CD4-positive, alpha-beta memory T cell (primary cell): ENCODE measurements around the gene FER. TPM values are rescaled to one million over a fixed set of nuclear protein-coding genes. Genes with fewer than 3 reads are reported as not detected.
"Not testable (repeated sequence)": the region's sequence is repeated elsewhere in the genome, so short reads cannot be mapped to it uniquely, and the experiment has no call there.

Experiments used
- CTCF ChIA-PET: fragments of 350-600 bp; sonication (Branson Sonifier 250); formaldehyde crosslinking; loops from one replicate; lab custom pipeline; 2021; ENCODE audit warnings: inconsistent platforms; ENCODE audit not compliant: partially characterized antibody; lab: Charles Lee
- POLR2A ChIA-PET: fragments of 350-600 bp; sonication (Branson Sonifier 250); formaldehyde crosslinking; loops from one replicate; lab custom pipeline; 2021; ENCODE audit not compliant: partially characterized antibody; lab: Charles Lee
- DNase-seq, 5 donors: peaks; one replicate each; pipeline versions ENCODE4 v3.0.0 to v3.0.0-alpha.2; 2020 to 2022; ENCODE audit warnings: mixed read lengths in 1 of 5
- H3K27ac ChIP-seq: one replicate; pipeline ENCODE4 v1.7.0; 2013; ENCODE audit warnings: low read depth, low read length
- H3K27me3 ChIP-seq: 2 replicates; pipeline ENCODE4 v1.7.0; 2013; ENCODE audit warnings: mild to moderate bottlenecking, low read length, moderate library complexity; ENCODE audit not compliant: insufficient read depth
- H3K36me3 ChIP-seq: 2 replicates; pipeline ENCODE4 v1.7.0; 2013; ENCODE audit warnings: mild to moderate bottlenecking, low read length, moderate library complexity; ENCODE audit not compliant: insufficient read depth
- H3K4me1 ChIP-seq: 2 replicates; pipeline ENCODE4 v1.7.0; 2013; ENCODE audit warnings: mild to moderate bottlenecking, low read length, moderate library complexity; ENCODE audit not compliant: insufficient read depth
- H3K4me3 ChIP-seq, 2 donors: one replicate each; pipeline ENCODE4 v1.7.0; 2013; ENCODE audit warnings: low read length in 2 of 2, mild to moderate bottlenecking in 1 of 2
- H3K9me3 ChIP-seq, 2 donors: one replicate each; pipeline ENCODE4 v1.7.0; 2013; ENCODE audit warnings: low read length in 2 of 2, control low read depth in 1 of 2; ENCODE audit not compliant: control insufficient read depth in 1 of 2
- H3K27ac Mint-ChIP-seq, 7 donors: one replicate each; pipeline ENCODE4 v1.8.0; 2020 to 2021; ENCODE audit warnings: mixed read lengths in 7 of 7, mild to moderate bottlenecking in 6 of 7, inconsistent platforms in 3 of 7, moderate library complexity in 3 of 7
- H3K27me3 Mint-ChIP-seq, 2 donors: one replicate each; pipeline ENCODE4 v1.8.0; 2020 to 2021; ENCODE audit warnings: mixed read lengths in 2 of 2
- H3K36me3 Mint-ChIP-seq, 2 donors: one replicate each; pipeline ENCODE4 v1.8.0; 2020 to 2021; ENCODE audit warnings: mixed read lengths in 2 of 2, inconsistent platforms in 1 of 2, mild to moderate bottlenecking in 1 of 2
- H3K4me1 Mint-ChIP-seq, 4 donors: one replicate each; pipeline ENCODE4 v1.8.0; 2020 to 2021; ENCODE audit warnings: mixed read lengths in 4 of 4, mild to moderate bottlenecking in 1 of 4
- H3K4me3 Mint-ChIP-seq, 8 donors: one replicate each; pipeline ENCODE4 v1.8.0; 2020 to 2021; ENCODE audit warnings: mixed read lengths in 8 of 8, mild to moderate bottlenecking in 7 of 8, moderate library complexity in 6 of 8, inconsistent platforms in 3 of 8
- H3K9me3 Mint-ChIP-seq, 8 donors: one replicate each; pipeline ENCODE4 v1.8.0; 2020 to 2021; ENCODE audit warnings: mixed read lengths in 8 of 8, mild to moderate bottlenecking in 5 of 8, inconsistent platforms in 3 of 8, moderate library complexity in 1 of 8
- intact Hi-C: fragments of 100-400 bp; cut with micrococcal nuclease; formaldehyde crosslinking; loops from one replicate; pipeline ENCODE4 v1.15.1; 2023
- polyA plus RNA-seq, 2 donors: library from polyadenylated mRNA; unstranded; fragments of 300-500 nt; fragmentation: Illumina TruSeq; gene quantifications; one replicate each; pipeline ENCODE4 v1.2.3, GENCODE V29; 2021
- total RNA-seq, 2 experiments: library from RNA; stranded (reverse); gene quantifications; one replicate each; pipeline ENCODE4 v1.2.3, GENCODE V29; 2021

Gene FER
- total and polyA plus RNA-seq, 4 experiments from 2014 or later: 6.1 to 11.3 (median 10.3) TPM

- H3K36me3 Mint-ChIP-seq: peaks cover 10 to 13% of the 10 kb centered on the region in 2 donors
- H3K36me3 ChIP-seq: no peaks in the 10 kb centered on the region
- POLR2A ChIA-PET: no interaction called here
- peaks cover 5 to 8% (median 7%) of the 10 kb centered on the region in 4 donors for H3K4me1 Mint-ChIP-seq
- H3K27ac ChIP-seq: no peak overlapping the region
- no peaks in the 10 kb centered on the region for H3K27me3 ChIP-seq
- peaks cover 7% of the 10 kb centered on the region for H3K4me1 ChIP-seq
- no peaks in the 10 kb centered on the region for H3K27me3 Mint-ChIP-seq
- peaks cover 0 to 13% (median 3%) of the 10 kb centered on the region in 8 donors for H3K9me3 Mint-ChIP-seq
- no peak overlapping the region for H3K4me3 Mint-ChIP-seq
- no peak for DNase-seq
- H3K4me3 ChIP-seq: no peak overlapping the region
- no peak overlapping the region for H3K27ac Mint-ChIP-seq
- intact Hi-C loops: no loop called here
- CTCF ChIA-PET: no interaction called here
- H3K9me3 ChIP-seq: no peaks in the 10 kb centered on the region
Observed at GRCh38 chr5:108773330-108773729, 25.6 kb downstream of the FER start.

- intact Hi-C loops, H3K4me1 Mint-ChIP-seq, H3K36me3 ChIP-seq, H3K27me3 ChIP-seq, CTCF ChIA-PET, POLR2A ChIA-PET, H3K27me3 Mint-ChIP-seq, DNase-seq, H3K27ac Mint-ChIP-seq, H3K4me3 Mint-ChIP-seq, H3K9me3 ChIP-seq, H3K4me3 ChIP-seq, H3K27ac ChIP-seq, H3K4me1 ChIP-seq: not testable (repeated sequence)
- Mint-ChIP-seq H3K36me3 (peaks cover 12 to 20% of the 10 kb centered on the region in 2 donors), H3K9me3 (peaks cover 0 to 15% (median 5%) of the 10 kb centered on the region in 8 donors)
Observed at GRCh38 chr5:108774079-108774478, 26.4 kb downstream of the FER start.

- H3K9me3 ChIP-seq, H3K4me3 ChIP-seq, H3K4me1 ChIP-seq, H3K4me3 Mint-ChIP-seq, H3K27me3 ChIP-seq, H3K36me3 ChIP-seq, H3K27me3 Mint-ChIP-seq, CTCF ChIA-PET, H3K4me1 Mint-ChIP-seq, POLR2A ChIA-PET, H3K27ac Mint-ChIP-seq, intact Hi-C loops, DNase-seq, H3K27ac ChIP-seq: not testable (repeated sequence)
- H3K36me3 Mint-ChIP-seq: peaks cover 13 to 21% of the 10 kb centered on the region in 2 donors
- H3K9me3 Mint-ChIP-seq: peaks cover 0 to 15% (median 5%) of the 10 kb centered on the region in 8 donors
Observed at GRCh38 chr5:108777582-108777981, 29.9 kb downstream of the FER start.

GRCh38 chr5:108784577-108784976, 36.9 kb downstream of the FER start:
- intact Hi-C loops, H3K27ac ChIP-seq, DNase-seq, POLR2A ChIA-PET, H3K4me1 ChIP-seq, H3K36me3 ChIP-seq, CTCF ChIA-PET, H3K4me1 Mint-ChIP-seq, H3K9me3 Mint-ChIP-seq, H3K27me3 ChIP-seq, H3K4me3 ChIP-seq, H3K9me3 ChIP-seq, H3K27ac Mint-ChIP-seq, H3K4me3 Mint-ChIP-seq, H3K27me3 Mint-ChIP-seq: not testable (repeated sequence)
- H3K36me3 Mint-ChIP-seq: peaks cover 13 to 39% of the 10 kb centered on the region in 2 donors

GRCh38 chr5:108786806-108787483, 39.2 kb downstream of the FER start:
- no peaks in the 10 kb centered on the region for H3K27me3 Mint-ChIP-seq
- H3K4me1 Mint-ChIP-seq: peaks cover 0 to 5% (median under 1%) of the 10 kb centered on the region in 4 donors
- Histone ChIP-seq H3K27me3 (no peaks in the 10 kb centered on the region), H3K27ac (no peak overlapping the region), H3K36me3 (no peaks in the 10 kb centered on the region), H3K9me3 (no peaks in the 10 kb centered on the region), H3K4me3 (no peak overlapping the region), H3K4me1 (no peaks in the 10 kb centered on the region)
- no peak overlapping the region for H3K27ac Mint-ChIP-seq
- no peak for DNase-seq
- H3K4me3 Mint-ChIP-seq: no peak overlapping the region
- H3K9me3 Mint-ChIP-seq: peaks cover 0 to 4% (median 1%) of the 10 kb centered on the region in 8 donors
- intact Hi-C loops: no loop called here
- POLR2A ChIA-PET: no interaction called here
- CTCF ChIA-PET: no interaction called here
- H3K36me3 Mint-ChIP-seq: peaks cover 12 to 39% of the 10 kb centered on the region in 2 donors

GRCh38 chr5:108788142-108788541, 40.4 kb downstream of the FER start:
- ChIA-PET POLR2A (no interaction called here), CTCF (no interaction called here)
- Histone ChIP-seq H3K27me3 (no peaks in the 10 kb centered on the region), H3K4me3 (no peak overlapping the region), H3K4me1 (no peaks in the 10 kb centered on the region), H3K9me3 (no peaks in the 10 kb centered on the region), H3K27ac (no peak overlapping the region), H3K36me3 (no peaks in the 10 kb centered on the region)
- Mint-ChIP-seq H3K4me3 (no peak overlapping the region), H3K36me3 (peaks cover 12 to 34% of the 10 kb centered on the region in 2 donors), H3K4me1 (peaks cover 0 to 4% (median under 1%) of the 10 kb centered on the region in 4 donors), H3K27me3 (no peaks in the 10 kb centered on the region), H3K9me3 (peaks cover 0 to 4% (median 1%) of the 10 kb centered on the region in 8 donors), H3K27ac (no peak overlapping the region)
- intact Hi-C loops: no loop called here
- DNase-seq: no peak

- H3K4me1 Mint-ChIP-seq: peaks cover 0 to 6% (median 2%) of the 10 kb centered on the region in 4 donors
- CTCF ChIA-PET: no interaction called here
- H3K4me3 ChIP-seq: no peak overlapping the region
- no peaks in the 10 kb centered on the region for H3K9me3 ChIP-seq
- H3K4me1 ChIP-seq: no peaks in the 10 kb centered on the region
- no peak overlapping the region for H3K27ac Mint-ChIP-seq
- intact Hi-C loops: no loop called here
- no peak overlapping the region for H3K4me3 Mint-ChIP-seq
- no peak for DNase-seq
- peaks cover 0 to 5% (median 0%) of the 10 kb centered on the region in 8 donors for H3K9me3 Mint-ChIP-seq
- no peaks in the 10 kb centered on the region for H3K27me3 ChIP-seq
- no peak overlapping the region for H3K27ac ChIP-seq
- peaks cover 0 to 21% of the 10 kb centered on the region in 2 donors for H3K36me3 Mint-ChIP-seq
- H3K27me3 Mint-ChIP-seq: no peaks in the 10 kb centered on the region
- H3K36me3 ChIP-seq: no peaks in the 10 kb centered on the region
- POLR2A ChIA-PET: no interaction called here
Observed at GRCh38 chr5:108793207-108793606, 45.5 kb downstream of the FER start.
